ENCODE measurements around the gene LPAR6.

DNA sequence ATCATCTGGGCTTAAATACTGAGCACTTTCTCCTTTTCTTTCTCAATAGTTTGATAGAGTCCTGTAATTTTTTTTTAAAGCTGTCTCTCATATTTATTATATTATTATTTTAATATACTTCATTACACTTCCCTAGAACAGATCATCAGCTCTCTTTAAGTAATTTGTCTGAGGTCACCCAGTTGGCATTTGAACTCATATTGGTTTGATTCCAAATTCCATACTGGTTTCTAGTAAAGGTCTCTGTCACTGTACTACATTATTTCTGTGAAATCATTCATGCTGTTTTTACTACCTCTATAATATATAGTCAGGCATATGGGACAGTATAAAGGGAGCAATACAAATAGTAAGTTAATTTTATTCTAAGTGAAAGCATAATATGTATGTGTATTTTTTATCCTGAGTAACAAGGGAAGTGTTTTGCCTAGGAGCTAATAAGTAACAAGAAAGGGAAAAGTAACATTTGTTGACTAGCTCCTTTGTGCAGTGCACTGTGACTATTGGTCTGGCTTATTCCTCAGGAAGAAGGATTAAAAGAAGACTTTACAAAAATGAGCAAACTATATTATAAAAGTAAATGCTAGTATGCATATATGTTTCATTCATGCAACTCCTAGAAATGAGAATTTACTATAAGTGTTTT lies 14.3 kb downstream of the LPAR6 start:
- TF ChIP-seq POLR2A (IDR thresholded peaks at IDR 0.05) = no peak
- TF ChIP-seq CTCF (IDR thresholded peaks at IDR 0.05) = no peak
